Panc1 (cell line): Measurements from ENCODE around the gene NKX1-2. TPM values are rescaled to one million over a fixed set of nuclear protein-coding genes. Genes with fewer than 3 reads are reported as not detected.

ENCODE experiments used
- ATAC-seq: fragments of 200-7000 bp; cut with Tn5 transposase; 2 replicates; pipeline ENCODE4 v1.9.1; 2020; ENCODE audit warnings: mild to moderate bottlenecking, moderate library complexity
- BruUV-seq: library from RNA; stranded (reverse); fragments of 400-500 nt; replicated peaks from 2 replicates; lab custom pipeline; 2021; lab: Mats Ljungman, UMichigan
- CTCF ChIA-PET: fragments of 300-600 bp; sonication (Branson Sonifier 250); formaldehyde crosslinking; loops from one replicate; lab custom pipeline; 2022; ENCODE audit warnings: antibody characterized with exemption; lab: Charles Lee
- POLR2A ChIA-PET: fragments of 300-600 bp; sonication (Branson Sonifier 250); formaldehyde crosslinking; loops from one replicate; lab custom pipeline; 2022; ENCODE audit warnings: antibody characterized with exemption; lab: Charles Lee
- DNase-seq: peaks from one replicate; pipeline ENCODE4 v3.0.0-alpha.2; 2010; ENCODE audit warnings: low read depth, low spot score
- H3K27ac ChIP-seq: 2 replicates; pipeline ENCODE4 v1.5.1; 2011; ENCODE audit warnings: mild to moderate bottlenecking, low read length, inconsistent platforms
- H3K27me3 ChIP-seq: fragments of 200-500 bp; sonication (Bioruptor generic); 2 replicates; pipeline ENCODE4 v1.6.0; 2014; ENCODE audit warnings: low read length, inconsistent platforms; ENCODE audit not compliant: control insufficient read depth, insufficient read depth
- H3K36me3 ChIP-seq: fragments of 200-500 bp; sonication (Bioruptor generic); 2 replicates; pipeline ENCODE4 v1.5.1; 2014; ENCODE audit warnings: inconsistent platforms, mild to moderate bottlenecking, low read length, moderate library complexity; ENCODE audit not compliant: control insufficient read depth, insufficient read depth
- H3K4me1 ChIP-seq: 2 replicates; pipeline ENCODE4 v1.5.1; 2011; ENCODE audit warnings: inconsistent platforms, mild to moderate bottlenecking, low read length, moderate library complexity; ENCODE audit not compliant: control insufficient read depth, insufficient read depth
- H3K4me3 ChIP-seq, 2 experiments: 2 replicates each; pipeline ENCODE4 v1.5.1; 2011 to 2012; ENCODE audit warnings: low read depth in 2 of 2, low read length in 2 of 2, mild to moderate bottlenecking in 2 of 2, inconsistent platforms in 1 of 2, moderate library complexity in 1 of 2
- H3K9me3 ChIP-seq: fragments of 200-500 bp; sonication (Bioruptor generic); 2 replicates; pipeline ENCODE4 v1.5.1; 2014; ENCODE audit warnings: low read depth, mild to moderate bottlenecking, inconsistent platforms, low read length, moderate library complexity; ENCODE audit not compliant: control insufficient read depth, insufficient read depth
- POLR2AphosphoS5 ChIP-seq: IDR thresholded peaks from 2 replicates; pipeline ENCODE4 v1.6.1; 2012; ENCODE audit warnings: mild to moderate bottlenecking, low read depth, low read length, moderate library complexity
- SIN3A ChIP-seq: IDR thresholded peaks from 2 replicates; pipeline ENCODE4 v1.6.1; 2012; ENCODE audit warnings: low read depth, mild to moderate bottlenecking, low read length, moderate library complexity, borderline replicate concordance; ENCODE audit not compliant: insufficient read depth
- TCF7L2 ChIP-seq: IDR thresholded peaks from 2 replicates; pipeline ENCODE4 v1.6.1; 2011; ENCODE audit warnings: mild to moderate bottlenecking, low read depth, low read length, inconsistent platforms
- in situ Hi-C: cut with HindIII; loops from 2 replicates; pipeline ENCODE4 v1.10.0; 2016; ENCODE audit warnings: low sequenced_read_pairs, low pct_unique_long_range_greater_than_20kb
- intact Hi-C: fragments of 100-400 bp; cut with micrococcal nuclease; formaldehyde crosslinking; loops from one replicate; pipeline ENCODE4 v1.10.0; 2022; ENCODE audit not compliant: unreplicated experiment
- total RNA-seq: library from RNA; stranded (reverse); gene quantifications from one replicate; pipeline ENCODE4 v1.2.1, GENCODE V29; 2021; ENCODE audit not compliant: unreplicated experiment
- TF ChIP-seq, protein P1 (sequence below): fragments of 450-650 bp; IDR thresholded peaks from 2 replicates; pipeline ENCODE4 v1.5.1; 2017; ENCODE audit warnings: mild to moderate bottlenecking
- TF ChIP-seq, protein P2 (sequence below), 2 experiments: IDR thresholded peaks; 2 replicates each; pipeline ENCODE4 v1.6.1; 2011 to 2012; ENCODE audit warnings: low read depth in 2 of 2, control low read depth in 1 of 2, low read length in 1 of 2, mild to moderate bottlenecking in 1 of 2, moderate library complexity in 1 of 2; ENCODE audit not compliant: insufficient read depth in 1 of 2

Gene NKX1-2
- total RNA-seq, 1 experiment from 2014 or later = 0.15 TPM

DNA sequence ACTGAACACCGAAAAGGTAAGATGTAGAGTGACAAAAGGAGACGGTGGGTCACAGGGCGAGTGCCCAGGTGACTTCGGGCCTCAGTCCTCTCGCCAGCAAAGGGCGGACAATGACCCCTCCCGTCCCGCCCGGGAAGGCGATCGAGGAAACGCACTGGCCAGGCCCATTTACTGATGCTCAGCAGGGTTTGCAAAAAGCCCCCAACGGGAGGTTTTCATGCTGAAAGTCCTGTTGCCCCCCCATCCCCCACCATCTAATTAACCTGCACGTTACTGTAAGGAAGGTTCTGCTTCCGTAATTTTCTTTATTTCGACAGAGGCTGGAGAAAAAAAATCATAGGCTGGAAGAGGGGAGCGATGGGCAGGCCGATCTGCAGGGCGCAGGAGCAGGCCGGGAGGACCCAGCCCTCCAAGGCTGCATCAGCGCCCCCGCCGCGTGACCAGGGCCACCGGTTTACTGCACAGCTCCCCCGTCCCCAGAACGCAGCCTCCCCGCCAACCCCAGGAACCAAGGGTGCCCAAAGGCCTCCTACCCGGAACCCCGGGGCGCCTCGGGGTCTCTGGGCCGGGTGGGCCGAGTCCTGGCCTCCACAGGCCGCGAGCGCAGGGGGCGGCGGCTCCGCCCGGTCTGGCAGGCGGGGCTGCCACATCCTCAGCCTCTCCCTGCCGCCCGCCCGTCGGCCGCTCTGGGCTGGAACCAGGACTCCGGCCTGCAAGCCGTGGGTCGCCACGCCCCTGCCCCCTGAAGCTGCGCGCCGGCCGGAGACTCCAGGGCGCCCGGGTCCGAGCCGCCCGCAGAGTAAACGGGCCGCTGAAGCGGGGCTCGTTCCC lies 31.7 kb downstream of the NKX1-2 start:
- intact Hi-C loops (no loop called here), in situ Hi-C loops (no loop called here)
- CTCF ChIA-PET = no interaction called here
- 0 out of 2 replicates have a peak, but pooled peaks have one; percentile 25 for TF ChIP-seq SIN3A
- TF ChIP-seq, protein P1, sequence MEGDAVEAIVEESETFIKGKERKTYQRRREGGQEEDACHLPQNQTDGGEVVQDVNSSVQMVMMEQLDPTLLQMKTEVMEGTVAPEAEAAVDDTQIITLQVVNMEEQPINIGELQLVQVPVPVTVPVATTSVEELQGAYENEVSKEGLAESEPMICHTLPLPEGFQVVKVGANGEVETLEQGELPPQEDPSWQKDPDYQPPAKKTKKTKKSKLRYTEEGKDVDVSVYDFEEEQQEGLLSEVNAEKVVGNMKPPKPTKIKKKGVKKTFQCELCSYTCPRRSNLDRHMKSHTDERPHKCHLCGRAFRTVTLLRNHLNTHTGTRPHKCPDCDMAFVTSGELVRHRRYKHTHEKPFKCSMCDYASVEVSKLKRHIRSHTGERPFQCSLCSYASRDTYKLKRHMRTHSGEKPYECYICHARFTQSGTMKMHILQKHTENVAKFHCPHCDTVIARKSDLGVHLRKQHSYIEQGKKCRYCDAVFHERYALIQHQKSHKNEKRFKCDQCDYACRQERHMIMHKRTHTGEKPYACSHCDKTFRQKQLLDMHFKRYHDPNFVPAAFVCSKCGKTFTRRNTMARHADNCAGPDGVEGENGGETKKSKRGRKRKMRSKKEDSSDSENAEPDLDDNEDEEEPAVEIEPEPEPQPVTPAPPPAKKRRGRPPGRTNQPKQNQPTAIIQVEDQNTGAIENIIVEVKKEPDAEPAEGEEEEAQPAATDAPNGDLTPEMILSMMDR = no peak; the same call in 1 of the 2 replicates
- peak overlapping the region; percentile 80 for H3K27ac ChIP-seq
- ATAC-seq (peak; percentile 79), DNase-seq (no peak)
- H3K36me3 ChIP-seq = no peaks in the 10 kb centered on the region
- BruUV-seq = no TSS peak
- H3K27me3 ChIP-seq = no peaks in the 10 kb centered on the region
- POLR2A ChIA-PET = interaction anchor here (0.7 kb wide), 1 partner anchor 372 kb away, joined by 3 read pairs; no protein-coding TSS in a partner anchor
- no peaks in the 10 kb centered on the region for H3K9me3 ChIP-seq
- peak overlapping the region; percentile 64 to 79 for H3K4me3 ChIP-seq
- peaks cover 23% of the 10 kb centered on the region for H3K4me1 ChIP-seq

DNA sequence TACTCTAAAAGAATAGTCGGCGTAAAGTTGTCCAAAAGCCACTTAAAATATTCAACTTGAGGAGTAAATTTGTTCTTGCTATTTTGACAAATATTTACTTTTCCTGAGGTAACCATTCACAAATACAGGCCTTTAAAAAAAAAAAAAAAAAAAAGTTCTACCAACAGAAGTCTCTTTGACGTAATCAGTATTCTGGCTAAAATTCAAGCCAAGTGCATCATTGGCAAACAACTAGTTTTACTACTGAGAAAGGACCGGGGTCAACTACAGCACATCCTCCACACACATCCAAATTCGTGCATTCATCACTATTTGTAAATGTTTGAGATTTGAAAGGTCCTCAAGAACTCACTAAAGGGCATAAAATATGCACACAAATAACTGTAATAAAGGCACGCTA lies 33.1 kb downstream of the NKX1-2 start:
- intact Hi-C loops = no loop called here
- in situ Hi-C loops = no loop called here

More for the DNA sequence above, 33.1 kb downstream of the NKX1-2 start:
- no peak for DNase-seq
- H3K4me1 ChIP-seq = peaks cover 23% of the 10 kb centered on the region
- BruUV-seq = no TSS peak
- TF ChIP-seq SIN3A = no peak
- no peak for TF ChIP-seq TCF7L2
- TF ChIP-seq POLR2AphosphoS5 = no peak
- TF ChIP-seq, protein P1 = no peak
- TF ChIP-seq, protein P2, sequence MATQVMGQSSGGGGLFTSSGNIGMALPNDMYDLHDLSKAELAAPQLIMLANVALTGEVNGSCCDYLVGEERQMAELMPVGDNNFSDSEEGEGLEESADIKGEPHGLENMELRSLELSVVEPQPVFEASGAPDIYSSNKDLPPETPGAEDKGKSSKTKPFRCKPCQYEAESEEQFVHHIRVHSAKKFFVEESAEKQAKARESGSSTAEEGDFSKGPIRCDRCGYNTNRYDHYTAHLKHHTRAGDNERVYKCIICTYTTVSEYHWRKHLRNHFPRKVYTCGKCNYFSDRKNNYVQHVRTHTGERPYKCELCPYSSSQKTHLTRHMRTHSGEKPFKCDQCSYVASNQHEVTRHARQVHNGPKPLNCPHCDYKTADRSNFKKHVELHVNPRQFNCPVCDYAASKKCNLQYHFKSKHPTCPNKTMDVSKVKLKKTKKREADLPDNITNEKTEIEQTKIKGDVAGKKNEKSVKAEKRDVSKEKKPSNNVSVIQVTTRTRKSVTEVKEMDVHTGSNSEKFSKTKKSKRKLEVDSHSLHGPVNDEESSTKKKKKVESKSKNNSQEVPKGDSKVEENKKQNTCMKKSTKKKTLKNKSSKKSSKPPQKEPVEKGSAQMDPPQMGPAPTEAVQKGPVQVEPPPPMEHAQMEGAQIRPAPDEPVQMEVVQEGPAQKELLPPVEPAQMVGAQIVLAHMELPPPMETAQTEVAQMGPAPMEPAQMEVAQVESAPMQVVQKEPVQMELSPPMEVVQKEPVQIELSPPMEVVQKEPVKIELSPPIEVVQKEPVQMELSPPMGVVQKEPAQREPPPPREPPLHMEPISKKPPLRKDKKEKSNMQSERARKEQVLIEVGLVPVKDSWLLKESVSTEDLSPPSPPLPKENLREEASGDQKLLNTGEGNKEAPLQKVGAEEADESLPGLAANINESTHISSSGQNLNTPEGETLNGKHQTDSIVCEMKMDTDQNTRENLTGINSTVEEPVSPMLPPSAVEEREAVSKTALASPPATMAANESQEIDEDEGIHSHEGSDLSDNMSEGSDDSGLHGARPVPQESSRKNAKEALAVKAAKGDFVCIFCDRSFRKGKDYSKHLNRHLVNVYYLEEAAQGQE (IDR thresholded peaks at IDR 0.05; ENCODE audit: insufficient read depth in 1 of 2, low read depth in 2 of 2, low read length in 1 of 2) = no peak
- no peak overlapping the region; a peak in 1 of 4 replicates for H3K4me3 ChIP-seq
- H3K27ac ChIP-seq = no peak overlapping the region
- POLR2A ChIA-PET = interaction anchor here (0.6 kb wide), 4 partner anchors 22 to 1872 kb away, joined by 3 to 14 read pairs (median 6); no protein-coding TSS in a partner anchor
- CTCF ChIA-PET = interaction anchor here (0.6 kb wide), 1 partner anchor 209 kb away, joined by 3 read pairs; no protein-coding TSS in a partner anchor
- ATAC-seq = no peak
- H3K27me3 ChIP-seq = no peaks in the 10 kb centered on the region
- no peaks in the 10 kb centered on the region for H3K36me3 ChIP-seq
- H3K9me3 ChIP-seq = no peaks in the 10 kb centered on the region
